Osteoblast (primary cell): ENCODE data around the gene CEACAM16. TPM values are rescaled to one million over a fixed set of nuclear protein-coding genes. Genes with fewer than 3 reads are reported as not detected.

Experiments
- DNase-seq: peaks from one replicate; pipeline ENCODE4 v3.0.0; 2011; ENCODE audit warnings: low spot score, mixed read lengths; ENCODE audit not compliant: insufficient read length; ENCODE audit errors: missing footprints
- H2AFZ ChIP-seq: 2 replicates; pipeline ENCODE4 v1.6.0; 2011; ENCODE audit warnings: mild to moderate bottlenecking, low read length
- H3K27ac ChIP-seq: 2 replicates; pipeline ENCODE4 v1.5.1; 2011; ENCODE audit warnings: mild to moderate bottlenecking, low read depth, low read length, moderate library complexity
- H3K27me3 ChIP-seq: 2 replicates; pipeline ENCODE4 v1.6.0; 2012; ENCODE audit warnings: mild to moderate bottlenecking, control low read depth, inconsistent platforms, low read length, moderate library complexity; ENCODE audit not compliant: insufficient read depth
- H3K36me3 ChIP-seq: 2 replicates; pipeline ENCODE4 v1.5.1; 2011; ENCODE audit warnings: mild to moderate bottlenecking, low read length, control low read depth, moderate library complexity; ENCODE audit not compliant: insufficient read depth
- H3K4me1 ChIP-seq: 2 replicates; pipeline ENCODE4 v1.5.1; 2011; ENCODE audit warnings: mild to moderate bottlenecking, low read length, control low read depth, moderate library complexity; ENCODE audit not compliant: insufficient read depth
- H3K4me2 ChIP-seq: 2 replicates; pipeline ENCODE4 v1.6.0; 2011; ENCODE audit warnings: mild to moderate bottlenecking, low read length; ENCODE audit not compliant: insufficient read depth
- H3K4me3 ChIP-seq: fragments of 200-600 bp; sonication (generic); 3 replicates; pipeline ENCODE4 v1.5.1; 2012; ENCODE audit warnings: mild to moderate bottlenecking, low read length, inconsistent platforms; ENCODE audit not compliant: insufficient read depth
- H3K79me2 ChIP-seq: 2 replicates; pipeline ENCODE4 v1.6.0; 2012; ENCODE audit warnings: mild to moderate bottlenecking, low read length, control low read depth, inconsistent platforms; ENCODE audit not compliant: insufficient read depth
- H3K9me3 ChIP-seq: 2 replicates; pipeline ENCODE4 v1.5.1; 2011; ENCODE audit warnings: low read depth, low read length, control low read depth
- H4K20me1 ChIP-seq: 2 replicates; pipeline ENCODE4 v1.6.0; 2012; ENCODE audit warnings: mild to moderate bottlenecking, low read length, control low read depth; ENCODE audit not compliant: insufficient read depth
- CTCF ChIP-seq: IDR thresholded peaks from 2 replicates; pipeline ENCODE4 v1.5.1; 2011; ENCODE audit warnings: mild to moderate bottlenecking, low read depth, low read length, moderate library complexity; ENCODE audit errors: extremely low read depth
- total RNA-seq: library from RNA; depleted of rRNA; stranded (reverse); fragments of >200 nt; gene quantifications from 2 replicates; pipeline ENCODE4 v1.2.3, GENCODE V29; 2012

The CEACAM16 gene
- total RNA-seq, 1 donor: not detected

- peaks cover 26% of the 10 kb centered on the region for H4K20me1 ChIP-seq
- H2AFZ ChIP-seq: no peak overlapping the region
- no peaks in the 10 kb centered on the region for H3K9me3 ChIP-seq
- no peak overlapping the region for H3K4me3 ChIP-seq
- H3K36me3 ChIP-seq: peaks cover 66% of the 10 kb centered on the region
- no peaks in the 10 kb centered on the region for H3K27me3 ChIP-seq
- H3K27ac ChIP-seq: no peak overlapping the region
- peaks cover 50% of the 10 kb centered on the region for H3K4me1 ChIP-seq
- H3K79me2 ChIP-seq: peaks cover 25% of the 10 kb centered on the region
- H3K4me2 ChIP-seq: no peak overlapping the region
- peak; percentile 81 for DNase-seq
- no peak for TF ChIP-seq CTCF
Measured at GRCh38 chr19:44756089-44756562, 57.2 kb downstream of the CEACAM16 start.

DNA sequence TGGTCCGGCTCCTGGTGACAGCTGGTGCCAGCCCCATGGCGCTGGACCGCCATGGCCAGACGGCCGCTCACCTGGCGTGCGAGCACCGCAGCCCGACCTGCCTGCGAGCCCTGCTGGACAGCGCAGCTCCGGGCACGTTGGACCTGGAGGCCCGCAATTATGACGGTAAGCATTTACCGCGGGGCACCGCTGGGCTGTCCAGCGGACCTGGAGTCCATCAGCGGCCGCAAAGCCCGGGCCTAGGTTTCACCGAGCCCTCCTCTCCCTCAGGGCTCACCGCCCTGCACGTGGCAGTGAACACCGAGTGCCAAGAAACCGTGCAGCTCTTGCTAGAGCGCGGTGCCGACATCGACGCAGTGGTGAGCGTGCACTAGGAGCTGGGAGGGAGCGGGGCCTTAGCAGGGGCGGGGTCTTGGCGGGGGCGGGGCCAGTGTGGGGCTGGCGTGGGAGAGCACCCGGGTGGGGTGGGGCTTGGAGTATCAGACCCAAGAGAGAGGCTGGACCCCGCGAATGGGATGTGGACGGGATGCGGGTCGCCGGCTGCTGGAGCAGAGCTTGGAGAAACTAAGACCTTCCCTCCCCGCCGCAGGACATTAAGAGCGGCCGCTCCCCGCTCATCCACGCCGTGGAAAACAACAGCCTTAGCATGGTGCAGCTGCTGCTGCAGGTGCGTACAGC is 58.2 kb downstream of the CEACAM16 start:
- peaks cover 42% of the 10 kb centered on the region for H3K4me1 ChIP-seq
- no peaks in the 10 kb centered on the region for H3K9me3 ChIP-seq
- H3K27ac ChIP-seq: peak overlapping the region; percentile 28
- DNase-seq: peak; percentile 81
- H3K4me2 ChIP-seq: no peak overlapping the region
- H3K4me3 ChIP-seq: no peak overlapping the region
- no peaks in the 10 kb centered on the region for H3K27me3 ChIP-seq
- peaks cover 20% of the 10 kb centered on the region for H4K20me1 ChIP-seq
- H3K79me2 ChIP-seq: peaks cover 18% of the 10 kb centered on the region
- no peak overlapping the region for H2AFZ ChIP-seq
- H3K36me3 ChIP-seq: peaks cover 61% of the 10 kb centered on the region
- no peak for TF ChIP-seq CTCF

GRCh38 chr19:44757735-44758505 is 59.0 kb downstream of the CEACAM16 start:
- Histone ChIP-seq H3K27me3 (no peaks in the 10 kb centered on the region), H3K4me1 (peaks cover 35% of the 10 kb centered on the region), H2AFZ (no peak overlapping the region), H3K27ac (peak overlapping the region; percentile 28), H3K4me2 (no peak overlapping the region), H3K4me3 (no peak overlapping the region), H4K20me1 (peaks cover 15% of the 10 kb centered on the region), H3K9me3 (no peaks in the 10 kb centered on the region), H3K79me2 (peaks cover 15% of the 10 kb centered on the region), H3K36me3 (peaks cover 54% of the 10 kb centered on the region)
- no peak for TF ChIP-seq CTCF
- DNase-seq: peak; percentile 86

GRCh38 chr19:44758596-44758995 is 59.6 kb downstream of the CEACAM16 start:
- Histone ChIP-seq H3K27me3 (no peaks in the 10 kb centered on the region), H3K4me3 (no peak overlapping the region), H4K20me1 (peaks cover 13% of the 10 kb centered on the region), H3K9me3 (no peaks in the 10 kb centered on the region), H3K36me3 (peaks cover 53% of the 10 kb centered on the region), H3K4me2 (no peak overlapping the region), H3K79me2 (peaks cover 15% of the 10 kb centered on the region), H3K4me1 (peaks cover 31% of the 10 kb centered on the region), H3K27ac (no peak overlapping the region), H2AFZ (no peak overlapping the region)
- DNase-seq: peak; percentile 85
- TF ChIP-seq CTCF: no peak
